ENCODE data around the gene IQCC.

The IQCC gene

DNA sequence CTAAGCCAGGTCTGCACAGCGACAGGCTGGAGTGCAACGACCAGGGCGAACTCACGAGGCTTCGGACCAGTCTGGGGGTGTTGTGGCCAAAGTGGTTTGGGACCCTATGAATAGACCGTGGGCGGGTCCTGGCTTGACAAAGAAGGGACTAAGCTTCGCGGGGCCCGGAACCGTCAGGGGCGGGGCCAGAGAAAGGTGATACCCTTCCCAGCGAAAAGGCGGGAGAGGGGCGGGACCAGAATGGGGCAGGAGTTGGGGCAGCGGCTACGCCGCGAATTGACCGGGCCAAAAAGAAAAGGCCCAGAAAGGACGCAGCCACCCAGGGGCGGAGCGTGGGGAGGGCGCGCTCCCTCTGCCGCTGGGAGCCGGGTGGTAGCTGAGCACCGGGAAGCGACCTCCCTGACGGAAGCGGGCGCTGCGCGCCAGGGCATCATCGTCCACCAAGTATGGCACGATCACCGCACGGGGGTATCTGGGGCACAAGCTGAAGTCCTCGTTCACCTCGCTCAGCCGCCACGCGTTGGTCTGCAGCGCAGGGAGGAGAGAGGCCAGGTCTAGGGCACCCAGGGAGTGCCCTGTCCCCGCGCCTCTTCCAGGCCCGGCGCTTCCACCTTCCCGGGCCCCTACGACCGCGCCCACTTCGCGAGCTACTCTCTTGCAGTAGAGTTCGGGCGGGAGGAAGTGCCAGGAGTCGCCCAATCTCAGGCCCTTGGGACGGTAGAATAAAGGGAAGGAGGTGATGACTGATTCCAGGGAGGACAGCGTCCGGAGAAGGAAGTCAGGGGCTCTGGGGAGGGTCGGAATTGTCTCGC is 34.9 kb downstream of the IQCC start:
- Histone ChIP-seq H3K4me1 (ENCODE audit: insufficient read depth, poor library complexity, severe bottlenecking) (peaks cover 11% of the 10 kb centered on the region), H3K27ac (ENCODE audit: poor library complexity, severe bottlenecking) (peak overlapping the region; percentile 35), H3K9me3 (ENCODE audit: severe bottlenecking) (no peaks in the 10 kb centered on the region), H3K4me3 (ENCODE audit: severe bottlenecking) (peak overlapping the region; percentile 36), H3K36me3 (ENCODE audit: low read depth) (no peaks in the 10 kb centered on the region), H3K27me3 (ENCODE audit: insufficient read depth, poor library complexity, severe bottlenecking) (no peaks in the 10 kb centered on the region)
- ATAC-seq (ENCODE audit: low read depth): peak; percentile 52
- TF ChIP-seq, protein P1, sequence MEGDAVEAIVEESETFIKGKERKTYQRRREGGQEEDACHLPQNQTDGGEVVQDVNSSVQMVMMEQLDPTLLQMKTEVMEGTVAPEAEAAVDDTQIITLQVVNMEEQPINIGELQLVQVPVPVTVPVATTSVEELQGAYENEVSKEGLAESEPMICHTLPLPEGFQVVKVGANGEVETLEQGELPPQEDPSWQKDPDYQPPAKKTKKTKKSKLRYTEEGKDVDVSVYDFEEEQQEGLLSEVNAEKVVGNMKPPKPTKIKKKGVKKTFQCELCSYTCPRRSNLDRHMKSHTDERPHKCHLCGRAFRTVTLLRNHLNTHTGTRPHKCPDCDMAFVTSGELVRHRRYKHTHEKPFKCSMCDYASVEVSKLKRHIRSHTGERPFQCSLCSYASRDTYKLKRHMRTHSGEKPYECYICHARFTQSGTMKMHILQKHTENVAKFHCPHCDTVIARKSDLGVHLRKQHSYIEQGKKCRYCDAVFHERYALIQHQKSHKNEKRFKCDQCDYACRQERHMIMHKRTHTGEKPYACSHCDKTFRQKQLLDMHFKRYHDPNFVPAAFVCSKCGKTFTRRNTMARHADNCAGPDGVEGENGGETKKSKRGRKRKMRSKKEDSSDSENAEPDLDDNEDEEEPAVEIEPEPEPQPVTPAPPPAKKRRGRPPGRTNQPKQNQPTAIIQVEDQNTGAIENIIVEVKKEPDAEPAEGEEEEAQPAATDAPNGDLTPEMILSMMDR (IDR thresholded peaks at IDR 0.05; ENCODE audit: poor library complexity, severe bottlenecking): peak; percentile 51
- no peak for DNase-seq (ENCODE audit: low spot score)

DNA sequence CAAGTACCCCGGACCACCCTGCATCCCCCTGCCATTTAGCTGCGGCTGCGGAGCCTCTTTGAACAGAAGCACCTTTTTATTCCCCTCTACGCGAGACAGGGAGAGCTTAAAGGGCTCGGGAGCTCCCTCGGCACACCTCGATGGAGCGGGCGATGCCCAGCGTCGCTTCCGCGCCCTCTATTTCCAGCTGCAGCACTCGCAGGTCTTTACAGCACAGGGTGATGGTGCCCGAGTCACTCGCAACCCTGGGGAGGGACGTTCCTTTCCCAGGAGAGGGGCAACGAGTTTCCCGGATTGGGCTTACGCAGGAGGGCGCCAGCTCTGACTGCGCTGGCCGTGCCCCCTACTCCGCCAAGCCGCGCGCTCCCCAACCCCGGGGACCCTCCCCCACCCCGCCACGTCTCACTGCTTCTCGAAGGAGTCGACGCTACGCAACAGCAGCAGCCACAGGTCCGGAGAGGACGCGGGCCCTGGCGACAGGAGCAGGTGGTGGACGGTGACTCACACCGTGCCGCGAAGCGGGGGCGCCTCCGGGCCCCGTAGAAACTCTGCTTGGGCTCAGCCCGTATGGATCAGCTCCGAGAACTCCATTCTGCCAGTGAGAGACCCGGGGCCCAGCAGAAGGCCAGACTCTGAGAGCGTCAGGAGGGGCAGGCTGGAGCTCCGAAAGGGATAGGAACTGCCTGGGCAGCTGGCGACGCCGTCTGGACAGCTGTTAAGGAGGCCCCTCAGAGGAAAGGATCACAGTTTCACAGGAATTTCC is 35.7 kb downstream of the IQCC start:
- Histone ChIP-seq H3K36me3 (ENCODE audit: low read depth) (no peaks in the 10 kb centered on the region), H3K9me3 (ENCODE audit: severe bottlenecking) (no peaks in the 10 kb centered on the region), H3K4me1 (ENCODE audit: insufficient read depth, poor library complexity, severe bottlenecking) (peaks cover 4% of the 10 kb centered on the region), H3K27ac (ENCODE audit: poor library complexity, severe bottlenecking) (peak overlapping the region; percentile 35), H3K4me3 (ENCODE audit: severe bottlenecking) (peak overlapping the region; percentile 36), H3K27me3 (ENCODE audit: insufficient read depth, poor library complexity, severe bottlenecking) (no peaks in the 10 kb centered on the region)
- ATAC-seq (ENCODE audit: low read depth) (peak; percentile 44), DNase-seq (ENCODE audit: low spot score) (no peak)
- TF ChIP-seq, protein P1 (IDR thresholded peaks at IDR 0.05; ENCODE audit: poor library complexity, severe bottlenecking): no peak

DNA sequence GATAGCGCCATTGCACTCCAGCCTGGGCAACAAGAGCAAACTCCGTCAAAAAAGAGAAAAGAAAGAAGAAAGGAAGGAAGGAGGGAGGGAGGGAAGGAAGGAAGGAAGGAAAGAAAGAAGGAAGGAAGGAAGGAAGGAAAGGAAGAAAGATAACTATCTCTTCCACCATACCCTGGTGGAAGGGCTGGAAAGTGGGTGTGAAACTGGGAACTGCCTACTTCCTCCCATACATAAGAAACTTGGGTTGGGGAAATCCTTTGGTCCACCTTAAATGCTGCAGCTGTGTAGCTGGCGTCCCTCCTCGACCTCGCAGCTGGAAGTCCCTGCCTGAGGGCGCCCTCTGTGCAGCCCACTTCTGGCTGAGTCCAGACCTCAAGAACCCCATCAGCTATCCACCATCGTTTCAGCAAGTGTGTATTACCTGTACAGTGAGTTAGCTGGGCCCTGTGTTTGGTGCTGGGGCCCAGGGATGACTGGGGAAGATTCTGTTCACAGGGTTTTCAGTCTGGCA is 36.9 kb downstream of the IQCC start:
- no peaks in the 10 kb centered on the region for H3K36me3 ChIP-seq (ENCODE audit: low read depth)
- H3K4me3 ChIP-seq (ENCODE audit: severe bottlenecking): no peak overlapping the region
- H3K27ac ChIP-seq (ENCODE audit: poor library complexity, severe bottlenecking): no peak overlapping the region
- no peaks in the 10 kb centered on the region for H3K27me3 ChIP-seq (ENCODE audit: insufficient read depth, poor library complexity, severe bottlenecking)
- TF ChIP-seq, protein P1 (IDR thresholded peaks at IDR 0.05; ENCODE audit: poor library complexity, severe bottlenecking): no peak
- no peak for DNase-seq (ENCODE audit: low spot score)
- no peak for ATAC-seq (ENCODE audit: low read depth)
- no peaks in the 10 kb centered on the region for H3K9me3 ChIP-seq (ENCODE audit: severe bottlenecking)
- peaks cover 11% of the 10 kb centered on the region for H3K4me1 ChIP-seq (ENCODE audit: insufficient read depth, poor library complexity, severe bottlenecking)

DNA sequence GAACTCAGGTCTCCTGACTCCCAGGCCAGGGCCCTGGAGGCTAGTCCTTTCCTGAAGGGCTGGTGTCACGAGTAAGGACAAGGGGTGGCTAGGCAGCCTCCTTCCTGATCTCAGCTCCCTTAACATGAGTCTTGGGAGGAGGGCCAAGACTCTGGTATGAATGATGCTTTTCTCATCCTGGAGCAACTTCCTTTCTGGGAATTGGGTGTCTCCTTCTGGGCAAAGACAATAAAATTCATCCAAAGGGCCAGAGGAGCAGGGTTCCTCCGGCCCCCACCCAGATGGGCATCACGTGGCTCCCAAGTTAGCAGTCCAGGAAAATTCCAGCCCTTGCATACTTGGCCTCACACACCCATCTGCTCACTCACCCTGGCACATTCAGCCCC is 41.4 kb downstream of the IQCC start, which contains the start of gene FAM167B:
TSS of gene FAM167B (plus strand) at position 335 of the 386 bp plus-strand sequence. CDS start 200 bp downstream, outside the sequence.
- Histone ChIP-seq H3K27me3 (ENCODE audit: insufficient read depth, poor library complexity, severe bottlenecking) (no peaks in the 10 kb centered on the region), H3K9me3 (ENCODE audit: severe bottlenecking) (no peaks in the 10 kb centered on the region), H3K4me1 (ENCODE audit: insufficient read depth, poor library complexity, severe bottlenecking) (peaks cover 20% of the 10 kb centered on the region), H3K4me3 (ENCODE audit: severe bottlenecking) (no peak within 1 kb of the TSS), H3K27ac (ENCODE audit: poor library complexity, severe bottlenecking) (peak within 1 kb of the TSS; percentile 46), H3K36me3 (ENCODE audit: low read depth) (no peaks in the 10 kb centered on the region)
- TF ChIP-seq, protein P1 (IDR thresholded peaks at IDR 0.05; ENCODE audit: poor library complexity, severe bottlenecking): no peak
- DNase-seq (ENCODE audit: low spot score) (no peak), ATAC-seq (ENCODE audit: low read depth) (peak; percentile 31; the same call in 2 of the 3 replicates)

Measured in RWPE2 (cell line).